ENCODE measurements around the gene ZBTB7B. TPM values are rescaled to one million over a fixed set of nuclear protein-coding genes. Genes with fewer than 3 reads are reported as not detected.
A peak's percentile ranks its signal among the peaks of the same experiment; 100 is the strongest.

The ZBTB7B gene
- total RNA-seq, 1 experiment from 2014 or later, result 38.3 TPM

DNA sequence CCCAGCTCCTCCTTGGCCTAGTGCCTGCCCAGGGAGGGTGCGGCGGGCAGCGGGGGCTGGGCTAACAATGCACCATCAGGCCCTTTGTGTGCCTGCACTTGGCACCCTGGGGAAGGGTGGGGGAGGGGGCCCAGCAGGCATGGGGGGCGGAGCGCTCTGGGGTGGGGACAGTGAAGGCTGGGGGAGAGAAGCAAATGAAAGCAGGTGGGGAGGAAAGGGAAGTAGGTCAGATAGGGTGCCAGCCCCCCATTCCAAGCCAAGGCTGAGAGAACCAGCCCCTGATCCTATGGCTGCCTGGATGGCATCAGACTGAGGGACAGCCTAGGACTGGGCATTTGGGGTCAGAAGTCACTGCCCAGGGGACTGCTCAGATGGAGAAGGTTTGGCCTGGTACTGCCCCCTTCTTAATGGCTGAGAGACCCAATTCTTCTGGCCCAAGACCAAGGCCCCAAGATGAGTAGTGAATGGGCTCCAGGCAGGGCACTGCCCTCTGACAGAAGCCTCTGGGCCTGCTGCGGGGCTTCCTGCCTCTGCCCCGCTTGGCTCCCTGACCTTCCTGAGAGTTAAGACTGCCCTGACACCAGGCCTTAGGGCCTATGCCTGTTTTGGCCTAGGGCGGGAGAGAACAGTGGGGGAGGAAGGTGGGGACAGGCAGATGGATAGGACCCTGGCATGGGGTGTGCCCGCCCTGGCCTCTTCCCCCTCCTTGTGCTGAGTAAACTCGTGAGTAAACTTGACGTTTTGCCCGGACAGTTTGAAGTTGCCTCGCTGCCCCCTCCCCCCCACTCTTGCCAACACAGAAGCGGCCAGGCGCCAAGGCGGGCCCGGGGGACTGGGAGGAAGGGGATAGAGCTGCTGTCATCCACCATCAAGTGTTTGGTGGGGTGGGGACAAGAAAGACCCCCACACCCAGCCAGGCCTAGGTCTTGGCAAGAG, 2.7 kb downstream of the ZBTB7B start:
- no peak overlapping the region for H4K8ac ChIP-seq (replicated peaks; ENCODE audit: insufficient read length, low read depth, low read length)
- no peak overlapping the region for H3K9ac ChIP-seq (ENCODE audit: extremely low read depth, insufficient read length, low read length)
- Mint-ChIP-seq H3K36me3 (ENCODE audit: insufficient read depth in 1 of 3, low read depth in 3 of 3) (no peaks in the 10 kb centered on the region; a peak in 2 of 7 replicates), H3K27ac (peak overlapping the region in 1 of 3 experiments; percentile 37; a peak in 2 of 7 replicates), H3K9me3 (no peaks in the 10 kb centered on the region; a peak in 1 of 5 replicates), H3K4me3 (peak overlapping the region in 1 of 2 experiments; percentile 52; a peak in 2 of 5 replicates), H3K4me1 (peaks cover 38 to 47% of the 10 kb centered on the region in 2 experiments), H3K27me3 (ENCODE audit: low read depth) (no peaks in the 10 kb centered on the region)
- peaks cover 5% of the 10 kb centered on the region; the same call in 1 of the 2 replicates for H3K4me1 ChIP-seq (ENCODE audit: insufficient read depth, low read length)
- H3T11ph ChIP-seq (ENCODE audit: low read length), result no peak overlapping the region
- no peak overlapping the region for H2BK120ac ChIP-seq (ENCODE audit: low read depth, low read length, poor library complexity, severe bottlenecking)
- H3K14ac ChIP-seq (ENCODE audit: insufficient read depth, low read length), result no peak overlapping the region
- no peak overlapping the region for H2BK15ac ChIP-seq (ENCODE audit: low read depth, low read length)
- H4K20me1 ChIP-seq (ENCODE audit: control insufficient read depth, insufficient read depth, insufficient read length), result no peaks in the 10 kb centered on the region
- H3K27ac ChIP-seq (ENCODE audit: insufficient read length, low read depth, low read length), result no peak overlapping the region
- H3K79me2 ChIP-seq (ENCODE audit: insufficient read depth, low read length), result no peaks in the 10 kb centered on the region; the same call in 1 of the 2 replicates
- H3K4me2 ChIP-seq (ENCODE audit: insufficient read depth, insufficient read length, low read length), result no peak overlapping the region
- no peak overlapping the region for H2BK12ac ChIP-seq (ENCODE audit: insufficient read length, low read depth, low read length)
- H3K9me3 ChIP-seq (ENCODE audit: control insufficient read depth, low read depth, low read length), result no peaks in the 10 kb centered on the region
- no peak for DNase-seq
- H3K56ac ChIP-seq (ENCODE audit: insufficient read length, low read depth, low read length), result no peak overlapping the region
- no peak overlapping the region for H3K4ac ChIP-seq (ENCODE audit: low read depth, low read length)
- H3K79me1 ChIP-seq (ENCODE audit: insufficient read depth, low read depth, low read length, poor library complexity, severe bottlenecking), result no peaks in the 10 kb centered on the region
- TF ChIP-seq, protein P1, sequence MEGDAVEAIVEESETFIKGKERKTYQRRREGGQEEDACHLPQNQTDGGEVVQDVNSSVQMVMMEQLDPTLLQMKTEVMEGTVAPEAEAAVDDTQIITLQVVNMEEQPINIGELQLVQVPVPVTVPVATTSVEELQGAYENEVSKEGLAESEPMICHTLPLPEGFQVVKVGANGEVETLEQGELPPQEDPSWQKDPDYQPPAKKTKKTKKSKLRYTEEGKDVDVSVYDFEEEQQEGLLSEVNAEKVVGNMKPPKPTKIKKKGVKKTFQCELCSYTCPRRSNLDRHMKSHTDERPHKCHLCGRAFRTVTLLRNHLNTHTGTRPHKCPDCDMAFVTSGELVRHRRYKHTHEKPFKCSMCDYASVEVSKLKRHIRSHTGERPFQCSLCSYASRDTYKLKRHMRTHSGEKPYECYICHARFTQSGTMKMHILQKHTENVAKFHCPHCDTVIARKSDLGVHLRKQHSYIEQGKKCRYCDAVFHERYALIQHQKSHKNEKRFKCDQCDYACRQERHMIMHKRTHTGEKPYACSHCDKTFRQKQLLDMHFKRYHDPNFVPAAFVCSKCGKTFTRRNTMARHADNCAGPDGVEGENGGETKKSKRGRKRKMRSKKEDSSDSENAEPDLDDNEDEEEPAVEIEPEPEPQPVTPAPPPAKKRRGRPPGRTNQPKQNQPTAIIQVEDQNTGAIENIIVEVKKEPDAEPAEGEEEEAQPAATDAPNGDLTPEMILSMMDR (conservative IDR thresholded peaks at IDR 0.05), result no peak
- H2AK5ac ChIP-seq (ENCODE audit: insufficient read length, low read length), result no peak overlapping the region
- no peak overlapping the region for H3K18ac ChIP-seq (ENCODE audit: insufficient read length, low read depth, low read length)
- H2AFZ ChIP-seq (ENCODE audit: low read length), result no peak overlapping the region
- H3K23ac ChIP-seq (ENCODE audit: insufficient read length, low read depth, low read length), result no peak overlapping the region
- H3K23me2 ChIP-seq (ENCODE audit: insufficient read length, low read depth, low read length, poor library complexity, severe bottlenecking), result peaks cover 19% of the 10 kb centered on the region
- no peaks in the 10 kb centered on the region for H3K27me3 ChIP-seq (ENCODE audit: insufficient read depth, low read length)
- H2BK5ac ChIP-seq (ENCODE audit: insufficient read length, low read length), result no peak overlapping the region
- no CpG with 5 or more reads among the region's 17 CpGs for WGBS (ENCODE audit: extremely low coverage, insufficient read length, low lambda C conversion rate)
- no peak overlapping the region for H4K91ac ChIP-seq (ENCODE audit: insufficient read length, low read depth, low read length)
- no peak overlapping the region for H2BK20ac ChIP-seq (ENCODE audit: low read depth, low read length, poor library complexity, severe bottlenecking)
- no peak overlapping the region for H4K5ac ChIP-seq (ENCODE audit: insufficient read length, low read depth, low read length)
